ENCODE data around the gene TYMP.

DNA sequence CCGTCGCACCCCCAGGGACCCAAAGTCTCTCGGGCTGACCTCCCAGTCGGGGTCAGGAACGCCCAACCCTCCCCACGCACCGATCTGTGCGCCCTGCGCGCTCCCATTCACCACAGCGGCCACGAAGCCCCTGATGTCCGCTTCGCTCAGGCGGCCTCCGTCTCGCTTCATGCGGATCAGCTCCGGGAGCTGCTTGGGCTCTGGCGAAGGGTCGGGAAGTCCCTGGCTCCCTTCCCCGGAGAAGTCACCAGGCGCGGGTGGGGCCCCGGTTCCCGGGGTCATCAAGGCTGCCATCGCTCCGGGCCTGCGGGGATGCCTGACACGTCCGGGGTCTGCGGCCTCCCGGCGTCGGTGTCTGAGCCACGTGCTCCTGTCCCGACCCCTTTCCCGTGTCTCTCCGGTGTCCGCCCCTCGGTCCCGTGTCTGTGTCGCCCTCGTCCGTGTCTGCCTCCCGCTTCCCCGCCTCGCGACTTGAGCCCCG, 356 bp downstream of the TYMP start:
- TF ChIP-seq EZH2 (IDR thresholded peaks at IDR 0.05; ENCODE audit: borderline replicate concordance, low read length) = no peak
- TF ChIP-seq, protein P1, sequence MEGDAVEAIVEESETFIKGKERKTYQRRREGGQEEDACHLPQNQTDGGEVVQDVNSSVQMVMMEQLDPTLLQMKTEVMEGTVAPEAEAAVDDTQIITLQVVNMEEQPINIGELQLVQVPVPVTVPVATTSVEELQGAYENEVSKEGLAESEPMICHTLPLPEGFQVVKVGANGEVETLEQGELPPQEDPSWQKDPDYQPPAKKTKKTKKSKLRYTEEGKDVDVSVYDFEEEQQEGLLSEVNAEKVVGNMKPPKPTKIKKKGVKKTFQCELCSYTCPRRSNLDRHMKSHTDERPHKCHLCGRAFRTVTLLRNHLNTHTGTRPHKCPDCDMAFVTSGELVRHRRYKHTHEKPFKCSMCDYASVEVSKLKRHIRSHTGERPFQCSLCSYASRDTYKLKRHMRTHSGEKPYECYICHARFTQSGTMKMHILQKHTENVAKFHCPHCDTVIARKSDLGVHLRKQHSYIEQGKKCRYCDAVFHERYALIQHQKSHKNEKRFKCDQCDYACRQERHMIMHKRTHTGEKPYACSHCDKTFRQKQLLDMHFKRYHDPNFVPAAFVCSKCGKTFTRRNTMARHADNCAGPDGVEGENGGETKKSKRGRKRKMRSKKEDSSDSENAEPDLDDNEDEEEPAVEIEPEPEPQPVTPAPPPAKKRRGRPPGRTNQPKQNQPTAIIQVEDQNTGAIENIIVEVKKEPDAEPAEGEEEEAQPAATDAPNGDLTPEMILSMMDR (IDR thresholded peaks at IDR 0.05; ENCODE audit: low read length) = no peak

Measured in OCI-LY1 (cell line).